Ureter (tissue), 1 donor: ENCODE results near the gene H1-8. TPM values are rescaled to one million over a fixed set of nuclear protein-coding genes. Genes with fewer than 3 reads are reported as not detected.

Experiments
- DNase-seq: peaks from one replicate; pipeline ENCODE4 v3.0.0-alpha.2; 2020; ENCODE audit warnings: low spot score
- total RNA-seq: library from RNA; stranded (reverse); gene quantifications from one replicate; pipeline ENCODE4 v1.2.4, GENCODE V29; 2023
- donor health status: DM: yes; HTN: yes; CAD: no.

Gene H1-8
- total RNA-seq, 1 donor from 2014 or later = not detected

GRCh38 chr3:129573493-129573892 lies 30.5 kb downstream of the H1-8 start:
- no peak for DNase-seq

GRCh38 chr3:129574206-129574605 lies 31.2 kb downstream of the H1-8 start:
- DNase-seq = no peak

GRCh38 chr3:129575233-129575996 lies 32.4 kb downstream of the H1-8 start:
- DNase-seq = no peak

- no peak for DNase-seq
These were observed 33.0 kb downstream of the H1-8 start for GRCh38 chr3:129575997-129576384.

GRCh38 chr3:129576514-129577352 lies 33.8 kb downstream of the H1-8 start:
- no peak for DNase-seq

GRCh38 chr3:129577366-129577765 lies 34.4 kb downstream of the H1-8 start:
- no peak for DNase-seq

- DNase-seq = no peak
These were observed 35.2 kb downstream of the H1-8 start for GRCh38 chr3:129577925-129578786.

- no peak for DNase-seq
These were observed 37.0 kb downstream of the H1-8 start for GRCh38 chr3:129579991-129580390.

GRCh38 chr3:129581623-129582022 lies 38.6 kb downstream of the H1-8 start:
- DNase-seq = no peak

- DNase-seq = no peak
These were observed 39.8 kb downstream of the H1-8 start for GRCh38 chr3:129582799-129583198.

GRCh38 chr3:129583289-129583688 lies 40.3 kb downstream of the H1-8 start:
- DNase-seq = no peak

- no peak for DNase-seq
These were observed 41.7 kb downstream of the H1-8 start for GRCh38 chr3:129584631-129585030.

GRCh38 chr3:129585949-129586657 lies 43.1 kb downstream of the H1-8 start:
- no peak for DNase-seq

- no peak for DNase-seq
These were observed 43.9 kb downstream of the H1-8 start for GRCh38 chr3:129586746-129587430.

- no peak for DNase-seq
These were observed 44.7 kb downstream of the H1-8 start for GRCh38 chr3:129587566-129588210.

GRCh38 chr3:129590215-129590614 lies 47.2 kb downstream of the H1-8 start:
- DNase-seq = no peak

GRCh38 chr3:129591932-129592331 lies 49.0 kb downstream of the H1-8 start:
- no peak for DNase-seq

GRCh38 chr3:129592381-129593131 lies 49.6 kb downstream of the H1-8 start:
- peak; percentile 84 for DNase-seq

- no peak for DNase-seq
These were observed 50.2 kb downstream of the H1-8 start for GRCh38 chr3:129593230-129593594.
